HT-29 (cell line): Measurements from ENCODE around the gene VPS35L. TPM values are rescaled to one million over a fixed set of nuclear protein-coding genes. Genes with fewer than 3 reads are reported as not detected.

ENCODE experiments used
- DNase-seq: peaks from one replicate; pipeline ENCODE4 v3.0.0-alpha.2; 2015; ENCODE audit warnings: low spot score
- total RNA-seq: library from RNA; depleted of rRNA; stranded (reverse); fragments of >200 nt; shearing (Covaris generic); gene quantifications from 2 replicates; pipeline ENCODE4 v1.2.3, GENCODE V29; 2014

VPS35L gene
- total RNA-seq, 1 experiment from 2014 or later = 1.7 TPM

- DNase-seq = peak; percentile 57
These were observed 39.7 kb downstream of the VPS35L start for GRCh38 chr16:19595043-19595767.

- no peak for DNase-seq
These were observed 43.5 kb downstream of the VPS35L start for GRCh38 chr16:19598805-19599510.

- peak; percentile 53 for DNase-seq
These were observed 44.6 kb downstream of the VPS35L start for GRCh38 chr16:19599968-19600716.

GRCh38 chr16:19601083-19601976, 45.8 kb downstream of the VPS35L start:
- peak; percentile 68 for DNase-seq

- no peak for DNase-seq
These were observed 49.4 kb downstream of the VPS35L start for GRCh38 chr16:19604911-19605310.

- DNase-seq = no peak
These were observed 50.2 kb downstream of the VPS35L start for GRCh38 chr16:19605701-19606100.

- DNase-seq = no peak
These were observed 52.2 kb downstream of the VPS35L start for GRCh38 chr16:19607616-19608280.

- DNase-seq = no peak
These were observed 53.9 kb downstream of the VPS35L start for GRCh38 chr16:19609359-19609758.

GRCh38 chr16:19610200-19610599, 54.7 kb downstream of the VPS35L start:
- no peak for DNase-seq

- DNase-seq = no peak
These were observed 58.3 kb downstream of the VPS35L start for GRCh38 chr16:19613834-19614233.

GRCh38 chr16:19616241-19616640, 60.7 kb downstream of the VPS35L start:
- no peak for DNase-seq

- DNase-seq = no peak
These were observed 63.4 kb downstream of the VPS35L start for GRCh38 chr16:19618876-19619275.

GRCh38 chr16:19621445-19621844, 65.9 kb downstream of the VPS35L start:
- DNase-seq = no peak

GRCh38 chr16:19625039-19625438, 69.5 kb downstream of the VPS35L start:
- DNase-seq = no peak

GRCh38 chr16:19636436-19637267, 81.1 kb downstream of the VPS35L start:
- no peak for DNase-seq

- DNase-seq = no peak
These were observed 84.5 kb downstream of the VPS35L start for GRCh38 chr16:19639986-19640421.

GRCh38 chr16:19642501-19642900, 87.0 kb downstream of the VPS35L start:
- DNase-seq = no peak

- no peak for DNase-seq
These were observed 89.4 kb downstream of the VPS35L start for GRCh38 chr16:19644877-19645276.

GRCh38 chr16:19645557-19645981, 90.1 kb downstream of the VPS35L start:
- DNase-seq = no peak

GRCh38 chr16:19649980-19650379, 94.5 kb downstream of the VPS35L start:
- DNase-seq = no peak
